GM20000 (cell line): ENCODE data around the gene GRM4.

Source experiments
- DNase-seq: peaks from one replicate; pipeline ENCODE4 v3.0.0; 2012; ENCODE audit warnings: low spot score
- TF ChIP-seq, protein P1 (sequence below): IDR thresholded peaks from 2 replicates; pipeline ENCODE4 v1.5.1; 2012; ENCODE audit warnings: mild to moderate bottlenecking, control low read depth; ENCODE audit errors: extremely low read depth, missing control alignments

The GRM4 gene

GRCh38 chr6:33971580-33971979 is 174.3 kb downstream of the GRM4 start:
- no peak for DNase-seq
- TF ChIP-seq, protein P1, sequence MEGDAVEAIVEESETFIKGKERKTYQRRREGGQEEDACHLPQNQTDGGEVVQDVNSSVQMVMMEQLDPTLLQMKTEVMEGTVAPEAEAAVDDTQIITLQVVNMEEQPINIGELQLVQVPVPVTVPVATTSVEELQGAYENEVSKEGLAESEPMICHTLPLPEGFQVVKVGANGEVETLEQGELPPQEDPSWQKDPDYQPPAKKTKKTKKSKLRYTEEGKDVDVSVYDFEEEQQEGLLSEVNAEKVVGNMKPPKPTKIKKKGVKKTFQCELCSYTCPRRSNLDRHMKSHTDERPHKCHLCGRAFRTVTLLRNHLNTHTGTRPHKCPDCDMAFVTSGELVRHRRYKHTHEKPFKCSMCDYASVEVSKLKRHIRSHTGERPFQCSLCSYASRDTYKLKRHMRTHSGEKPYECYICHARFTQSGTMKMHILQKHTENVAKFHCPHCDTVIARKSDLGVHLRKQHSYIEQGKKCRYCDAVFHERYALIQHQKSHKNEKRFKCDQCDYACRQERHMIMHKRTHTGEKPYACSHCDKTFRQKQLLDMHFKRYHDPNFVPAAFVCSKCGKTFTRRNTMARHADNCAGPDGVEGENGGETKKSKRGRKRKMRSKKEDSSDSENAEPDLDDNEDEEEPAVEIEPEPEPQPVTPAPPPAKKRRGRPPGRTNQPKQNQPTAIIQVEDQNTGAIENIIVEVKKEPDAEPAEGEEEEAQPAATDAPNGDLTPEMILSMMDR: no peak
